Measurements from ENCODE around the gene PDCD2L.
A peak's percentile ranks its signal among the peaks of the same experiment; 100 is the strongest.
"Not testable (repeated sequence)": the region's sequence is repeated elsewhere in the genome, so short reads cannot be mapped to it uniquely, and the experiment has no call there.

The PDCD2L gene

GRCh38 chr19:34411216-34411615, 7.0 kb downstream of the PDCD2L start:
- DNase-seq (ENCODE audit: low spot score): no peak

- no peak for DNase-seq (ENCODE audit: low spot score)
Measured at GRCh38 chr19:34416021-34416545, 11.9 kb downstream of the PDCD2L start.

- no peak for DNase-seq (ENCODE audit: low spot score)
Measured at GRCh38 chr19:34418300-34418699, 14.1 kb downstream of the PDCD2L start.

GRCh38 chr19:34426096-34426661, 22.0 kb downstream of the PDCD2L start:
- DNase-seq (ENCODE audit: low spot score): no peak

GRCh38 chr19:34428549-34429285, 24.5 kb downstream of the PDCD2L start:
- peak; percentile 39 for DNase-seq (ENCODE audit: low spot score)

- no peak for DNase-seq (ENCODE audit: low spot score)
Measured at GRCh38 chr19:34429553-34429952, 25.4 kb downstream of the PDCD2L start.

- DNase-seq (ENCODE audit: low spot score): peak; percentile 80
Measured at GRCh38 chr19:34430738-34431625, 26.8 kb downstream of the PDCD2L start.

- no peak for DNase-seq (ENCODE audit: low spot score)
Measured at GRCh38 chr19:34431681-34432402, 27.6 kb downstream of the PDCD2L start.

GRCh38 chr19:34432797-34433196, 28.6 kb downstream of the PDCD2L start:
- DNase-seq (ENCODE audit: low spot score): no peak

- DNase-seq (ENCODE audit: low spot score): no peak
Measured at GRCh38 chr19:34436716-34437115, 32.5 kb downstream of the PDCD2L start.

- no peak for DNase-seq (ENCODE audit: low spot score)
Measured at GRCh38 chr19:34448191-34448590, 44.0 kb downstream of the PDCD2L start.

- DNase-seq (ENCODE audit: low spot score): no peak
Measured at GRCh38 chr19:34452723-34453122, 48.5 kb downstream of the PDCD2L start.

- DNase-seq (ENCODE audit: low spot score): no peak
Measured at GRCh38 chr19:34454091-34454490, 49.9 kb downstream of the PDCD2L start.

GRCh38 chr19:34454685-34455084, 50.5 kb downstream of the PDCD2L start:
- DNase-seq (ENCODE audit: low spot score): no peak

GRCh38 chr19:34455783-34456480, 51.7 kb downstream of the PDCD2L start:
- not testable (repeated sequence) for DNase-seq (ENCODE audit: low spot score)

- no peak for DNase-seq (ENCODE audit: low spot score)
Measured at GRCh38 chr19:34457446-34457845, 53.2 kb downstream of the PDCD2L start.

- no peak for DNase-seq (ENCODE audit: low spot score)
Measured at GRCh38 chr19:34458677-34459076, 54.5 kb downstream of the PDCD2L start.

GRCh38 chr19:34459614-34460013, 55.4 kb downstream of the PDCD2L start:
- DNase-seq (ENCODE audit: low spot score): no peak

GRCh38 chr19:34461375-34462100, 57.3 kb downstream of the PDCD2L start:
- DNase-seq (ENCODE audit: low spot score): no peak

GRCh38 chr19:34464785-34465184, 60.6 kb downstream of the PDCD2L start:
- not testable (repeated sequence) for DNase-seq (ENCODE audit: low spot score)

GRCh38 chr19:34468409-34468808, 64.2 kb downstream of the PDCD2L start:
- DNase-seq (ENCODE audit: low spot score): peak; percentile 57
